Measurements from ENCODE around the gene EHBP1L1.

DNA sequence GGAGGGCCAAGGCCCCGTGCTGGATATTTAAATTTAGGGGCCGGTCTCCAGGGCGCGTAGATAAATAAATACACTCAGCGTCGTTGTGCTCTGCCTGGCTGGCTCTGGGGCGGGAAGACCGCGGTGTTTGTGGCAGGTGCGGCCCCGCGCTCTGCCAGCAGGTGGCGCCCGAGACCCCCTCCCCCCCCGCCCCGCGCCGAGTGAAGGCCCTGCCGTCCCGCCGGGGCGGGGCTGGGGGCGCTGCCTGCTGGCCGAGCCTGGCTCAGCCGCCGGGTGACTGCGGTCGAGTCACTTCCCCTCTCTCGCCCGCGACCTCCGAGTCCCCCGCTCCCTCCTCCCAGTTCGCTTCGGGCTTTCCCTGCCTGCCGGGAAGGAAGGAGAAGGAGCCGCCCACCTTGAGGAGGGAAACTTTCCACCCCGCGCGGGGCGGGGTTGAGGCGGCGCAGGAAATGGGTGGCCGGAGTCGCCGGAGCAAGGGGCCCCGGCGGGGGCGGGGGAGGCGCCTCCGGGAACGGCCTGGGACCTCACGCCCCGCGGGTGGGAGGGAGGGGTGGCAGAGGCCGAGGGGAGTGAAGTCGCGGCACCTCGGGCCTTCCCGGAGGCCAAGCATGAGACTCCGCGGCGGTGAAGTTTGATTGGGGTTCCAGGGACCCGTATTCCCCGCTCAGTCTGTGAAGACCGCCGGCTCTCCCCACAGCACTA lies 1.6 kb upstream of the EHBP1L1 start:
- TF ChIP-seq, protein P1, sequence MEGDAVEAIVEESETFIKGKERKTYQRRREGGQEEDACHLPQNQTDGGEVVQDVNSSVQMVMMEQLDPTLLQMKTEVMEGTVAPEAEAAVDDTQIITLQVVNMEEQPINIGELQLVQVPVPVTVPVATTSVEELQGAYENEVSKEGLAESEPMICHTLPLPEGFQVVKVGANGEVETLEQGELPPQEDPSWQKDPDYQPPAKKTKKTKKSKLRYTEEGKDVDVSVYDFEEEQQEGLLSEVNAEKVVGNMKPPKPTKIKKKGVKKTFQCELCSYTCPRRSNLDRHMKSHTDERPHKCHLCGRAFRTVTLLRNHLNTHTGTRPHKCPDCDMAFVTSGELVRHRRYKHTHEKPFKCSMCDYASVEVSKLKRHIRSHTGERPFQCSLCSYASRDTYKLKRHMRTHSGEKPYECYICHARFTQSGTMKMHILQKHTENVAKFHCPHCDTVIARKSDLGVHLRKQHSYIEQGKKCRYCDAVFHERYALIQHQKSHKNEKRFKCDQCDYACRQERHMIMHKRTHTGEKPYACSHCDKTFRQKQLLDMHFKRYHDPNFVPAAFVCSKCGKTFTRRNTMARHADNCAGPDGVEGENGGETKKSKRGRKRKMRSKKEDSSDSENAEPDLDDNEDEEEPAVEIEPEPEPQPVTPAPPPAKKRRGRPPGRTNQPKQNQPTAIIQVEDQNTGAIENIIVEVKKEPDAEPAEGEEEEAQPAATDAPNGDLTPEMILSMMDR (IDR thresholded peaks at IDR 0.05; ENCODE audit: insufficient read depth, low read depth, low read length) = peak; percentile 50
- no peak for TF ChIP-seq EZH2 (IDR thresholded peaks at IDR 0.05; ENCODE audit: insufficient read depth, low read length)
